HepG2 (cell line): ENCODE measurements around the gene PIGL. TPM values are rescaled to one million over a fixed set of nuclear protein-coding genes. Genes with fewer than 3 reads are reported as not detected.

ENCODE experiments used
- ARNTL ChIP-seq: sonication (generic); formaldehyde crosslinking; IDR thresholded peaks from 2 replicates; pipeline ENCODE4 v1.4.0; 2020; ENCODE audit warnings: mild to moderate bottlenecking, missing genetic modification reagents
- CBX5 ChIP-seq: sonication (generic); formaldehyde crosslinking; IDR thresholded peaks from 2 replicates; pipeline ENCODE4 v1.4.0; 2020; ENCODE audit warnings: missing genetic modification reagents, borderline replicate concordance
- ELF3 ChIP-seq: IDR thresholded peaks from 2 replicates; pipeline ENCODE4 v1.6.1; 2016; ENCODE audit warnings: missing genetic modification reagents, missing compliant biosample characterization
- KAT2B ChIP-seq: fragments of 150-350 bp; IDR thresholded peaks from 2 replicates; pipeline ENCODE4 v1.6.1; 2014; ENCODE audit warnings: low read depth, low read length, borderline replicate concordance
- KLF12 ChIP-seq: sonication (generic); formaldehyde crosslinking; IDR thresholded peaks from 2 replicates; pipeline ENCODE4 v1.4.0; 2020; ENCODE audit warnings: missing genetic modification reagents, borderline replicate concordance
- POLR2A ChIP-seq, 2 experiments: IDR thresholded peaks; 2 replicates each; pipeline ENCODE4 v1.6.1; 2011; ENCODE audit warnings: low read depth in 2 of 2, low read length in 2 of 2, mild to moderate bottlenecking in 1 of 2, moderate library complexity in 1 of 2; ENCODE audit not compliant: insufficient read depth in 1 of 2
- PRMT3 ChIP-seq: sonication (generic); formaldehyde crosslinking; IDR thresholded peaks from 2 replicates; pipeline ENCODE4 v1.8.1; 2022; ENCODE audit warnings: low read depth, mild to moderate bottlenecking, moderate library complexity, missing genetic modification reagents, borderline replicate concordance
- SMAD9 ChIP-seq: sonication (generic); formaldehyde crosslinking; IDR thresholded peaks from 2 replicates; pipeline ENCODE4 v1.5.1; 2020; ENCODE audit warnings: mild to moderate bottlenecking, missing genetic modification reagents
- SRSF1 ChIP-seq: fragments of 200-400 bp; formaldehyde crosslinking; optimal IDR thresholded peaks from 2 replicates; pipeline ENCODE3; 2017; ENCODE audit warnings: mild to moderate bottlenecking, low read depth, low read length, moderate library complexity
- TMF1 ChIP-seq: sonication (generic); formaldehyde crosslinking; IDR thresholded peaks from 2 replicates; pipeline ENCODE4 v1.8.1; 2022; ENCODE audit warnings: low read depth, missing genetic modification reagents
- ZBTB7A ChIP-seq: sonication (generic); formaldehyde crosslinking; IDR thresholded peaks from 2 replicates; pipeline ENCODE4 v1.8.0; 2022; ENCODE audit warnings: mild to moderate bottlenecking, missing genetic modification reagents
- ZNF121 ChIP-seq: sonication (generic); formaldehyde crosslinking; IDR thresholded peaks from 2 replicates; pipeline ENCODE4 v1.5.0; 2020; ENCODE audit warnings: mild to moderate bottlenecking, missing genetic modification reagents
- ZNF556 ChIP-seq: sonication (generic); formaldehyde crosslinking; IDR thresholded peaks from 2 replicates; pipeline ENCODE4 v1.4.0; 2020; ENCODE audit warnings: mild to moderate bottlenecking, missing genetic modification reagents, borderline replicate concordance
- ZNF777 ChIP-seq: sonication (generic); formaldehyde crosslinking; IDR thresholded peaks from 2 replicates; pipeline ENCODE4 v1.4.0; 2020; ENCODE audit warnings: missing genetic modification reagents
- ZNF790 ChIP-seq: sonication (generic); formaldehyde crosslinking; IDR thresholded peaks from 2 replicates; pipeline ENCODE4 v1.8.0; 2022; ENCODE audit warnings: missing genetic modification reagents, mild to moderate bottlenecking, borderline replicate concordance
- ZSCAN20 ChIP-seq: sonication (generic); formaldehyde crosslinking; IDR thresholded peaks from 2 replicates; pipeline ENCODE4 v1.4.0; 2020; ENCODE audit warnings: missing genetic modification reagents, mild to moderate bottlenecking, borderline replicate concordance
- polyA plus RNA-seq, 8 experiments: library from polyadenylated mRNA; depleted of rRNA in 3 of 8; stranded (reverse) in 7 of 8; unstranded in 1 of 8; fragments of >200 nt; fragmentation: Illumina TruSeq in 4 of 8; extraction: Trizol in 4 of 8; gene quantifications; 2 replicates each; pipeline versions ENCODE4 v1.2.1 to v1.2.3, GENCODE V29; 2011 to 2016; ENCODE audit warnings: low read depth in 4 of 8, missing spikeins in 1 of 8, mixed read lengths in 1 of 8; ENCODE audit not compliant: insufficient read depth in 1 of 8
- total RNA-seq, 5 experiments: library from RNA; depleted of rRNA; stranded (reverse); fragments of >200 nt; fragmentation: Illumina TruSeq; extraction: Trizol; gene quantifications; 2 replicates each; pipeline ENCODE4 v1.2.3, GENCODE V29; 2016; ENCODE audit warnings: low read depth in 1 of 5
- TF ChIP-seq, protein P1 (sequence below): sonication (generic); formaldehyde crosslinking; IDR thresholded peaks from 2 replicates; pipeline ENCODE4 v1.4.0; 2020; ENCODE audit warnings: missing genetic modification reagents, mild to moderate bottlenecking, borderline replicate concordance
- TF ChIP-seq, protein P2 (sequence below): sonication (generic); formaldehyde crosslinking; IDR thresholded peaks from 2 replicates; pipeline ENCODE4 v1.4.0; 2020; ENCODE audit warnings: missing genetic modification reagents, borderline replicate concordance

PIGL gene
- total and polyA plus RNA-seq, 2 of the 13 experiments (the other 11 are each of a cell fraction or from before 2014, with no cell fraction given): 28.5 to 63.8 TPM

DNA sequence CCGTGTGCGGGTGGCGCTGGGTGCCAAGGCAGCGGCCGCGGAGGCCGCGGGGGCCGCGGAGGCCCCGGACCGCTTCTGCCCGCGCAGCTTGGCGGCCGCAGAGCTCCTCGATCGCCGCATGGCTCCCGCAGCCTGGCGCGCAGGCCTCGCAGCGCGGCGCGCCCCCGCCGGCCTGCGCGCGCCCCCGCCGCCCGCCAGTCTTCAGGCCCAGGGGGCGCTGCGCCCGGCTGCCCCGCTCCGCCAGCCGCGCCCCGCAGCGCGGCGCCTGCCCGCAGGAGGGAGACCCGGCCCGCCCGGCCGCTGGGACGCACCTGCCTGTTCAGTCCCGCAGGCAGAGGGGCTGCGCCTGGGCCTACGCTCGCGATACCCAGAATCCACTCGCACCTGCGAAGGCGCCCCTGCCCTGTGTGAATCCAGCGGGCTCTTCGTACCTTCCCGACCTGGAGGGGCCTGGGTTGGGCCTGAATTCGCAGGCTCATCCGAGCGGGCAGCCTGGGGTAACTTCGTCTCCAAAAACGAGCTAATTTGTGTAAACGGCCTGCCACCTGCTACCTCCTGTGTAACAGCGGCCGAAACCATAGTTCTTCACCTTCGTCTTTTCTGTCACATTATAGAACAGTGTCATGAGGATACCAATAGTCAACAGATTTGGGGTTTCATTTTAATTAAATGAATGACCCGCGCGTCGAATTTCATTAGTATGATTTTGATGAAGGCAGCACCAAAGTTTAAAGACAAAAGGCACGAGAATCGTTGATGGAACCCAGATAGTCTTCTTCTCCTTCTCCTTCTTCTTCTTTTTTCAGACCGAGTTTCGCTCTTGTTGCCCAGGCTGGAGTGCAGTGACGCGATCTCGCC is 136.5 kb downstream of the PIGL start, which contains the start of gene CENPV (continued):
- TF ChIP-seq ZBTB7A (CRISPR knock-in tag) (0 out of 2 replicates have a peak, but pooled peaks have one; percentile 41), PRMT3 (CRISPR knock-in tag) (no peak), SMAD9 (CRISPR knock-in tag) (no peak), SRSF1 (no peak), ARNTL (CRISPR knock-in tag) (peak; percentile 17; the same call in 1 of the 2 replicates), ZNF777 (peak; percentile 4), ZNF790 (peak; percentile 40; the same call in 1 of the 2 replicates), CBX5 (CRISPR knock-in tag) (peak; percentile 35; the same call in 1 of the 2 replicates), ZSCAN20 (CRISPR knock-in tag) (no peak; the same call in 1 of the 2 replicates), KAT2B (no peak), ELF3 (peak; percentile 16; the same call in 1 of the 2 replicates), KLF12 (peak; percentile 65; the same call in 1 of the 2 replicates), ZNF121 (CRISPR knock-in tag) (0 out of 2 replicates have a peak, but pooled peaks have one; percentile 54), TMF1 (CRISPR knock-in tag) (peak; percentile 76; the same call in 1 of the 2 replicates), POLR2A (IDR thresholded peaks at IDR 0.05; ENCODE audit: insufficient read depth in 1 of 2, low read depth in 2 of 2, low read length in 2 of 2) (peak; percentile 53 to 76; a peak in 3 of 4 replicates), ZNF556 (CRISPR knock-in tag) (no peak)
- TF ChIP-seq, protein P1, sequence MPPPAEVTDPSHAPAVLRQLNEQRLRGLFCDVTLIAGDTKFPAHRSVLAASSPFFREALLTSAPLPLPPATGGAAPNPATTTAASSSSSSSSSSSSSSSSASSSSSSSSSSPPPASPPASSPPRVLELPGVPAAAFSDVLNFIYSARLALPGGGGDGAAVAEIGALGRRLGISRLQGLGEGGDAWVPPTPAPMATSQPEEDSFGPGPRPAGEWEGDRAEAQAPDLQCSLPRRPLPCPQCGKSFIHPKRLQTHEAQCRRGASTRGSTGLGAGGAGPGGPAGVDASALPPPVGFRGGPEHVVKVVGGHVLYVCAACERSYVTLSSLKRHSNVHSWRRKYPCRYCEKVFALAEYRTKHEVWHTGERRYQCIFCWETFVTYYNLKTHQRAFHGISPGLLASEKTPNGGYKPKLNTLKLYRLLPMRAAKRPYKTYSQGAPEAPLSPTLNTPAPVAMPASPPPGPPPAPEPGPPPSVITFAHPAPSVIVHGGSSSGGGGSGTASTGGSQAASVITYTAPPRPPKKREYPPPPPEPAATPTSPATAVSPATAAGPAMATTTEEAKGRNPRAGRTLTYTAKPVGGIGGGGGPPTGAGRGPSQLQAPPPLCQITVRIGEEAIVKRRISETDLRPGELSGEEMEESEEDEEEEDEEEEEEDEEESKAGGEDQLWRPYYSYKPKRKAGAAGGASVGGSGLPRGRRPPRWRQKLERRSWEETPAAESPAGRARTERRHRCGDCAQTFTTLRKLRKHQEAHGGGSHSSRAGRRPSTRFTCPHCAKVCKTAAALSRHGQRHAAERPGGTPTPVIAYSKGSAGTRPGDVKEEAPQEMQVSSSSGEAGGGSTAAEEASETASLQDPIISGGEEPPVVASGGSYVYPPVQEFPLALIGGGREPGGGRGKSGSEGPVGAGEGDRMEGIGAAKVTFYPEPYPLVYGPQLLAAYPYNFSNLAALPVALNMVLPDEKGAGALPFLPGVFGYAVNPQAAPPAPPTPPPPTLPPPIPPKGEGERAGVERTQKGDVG (CRISPR knock-in tag): peak; percentile 60; the same call in 1 of the 2 replicates
- TF ChIP-seq, protein P2, sequence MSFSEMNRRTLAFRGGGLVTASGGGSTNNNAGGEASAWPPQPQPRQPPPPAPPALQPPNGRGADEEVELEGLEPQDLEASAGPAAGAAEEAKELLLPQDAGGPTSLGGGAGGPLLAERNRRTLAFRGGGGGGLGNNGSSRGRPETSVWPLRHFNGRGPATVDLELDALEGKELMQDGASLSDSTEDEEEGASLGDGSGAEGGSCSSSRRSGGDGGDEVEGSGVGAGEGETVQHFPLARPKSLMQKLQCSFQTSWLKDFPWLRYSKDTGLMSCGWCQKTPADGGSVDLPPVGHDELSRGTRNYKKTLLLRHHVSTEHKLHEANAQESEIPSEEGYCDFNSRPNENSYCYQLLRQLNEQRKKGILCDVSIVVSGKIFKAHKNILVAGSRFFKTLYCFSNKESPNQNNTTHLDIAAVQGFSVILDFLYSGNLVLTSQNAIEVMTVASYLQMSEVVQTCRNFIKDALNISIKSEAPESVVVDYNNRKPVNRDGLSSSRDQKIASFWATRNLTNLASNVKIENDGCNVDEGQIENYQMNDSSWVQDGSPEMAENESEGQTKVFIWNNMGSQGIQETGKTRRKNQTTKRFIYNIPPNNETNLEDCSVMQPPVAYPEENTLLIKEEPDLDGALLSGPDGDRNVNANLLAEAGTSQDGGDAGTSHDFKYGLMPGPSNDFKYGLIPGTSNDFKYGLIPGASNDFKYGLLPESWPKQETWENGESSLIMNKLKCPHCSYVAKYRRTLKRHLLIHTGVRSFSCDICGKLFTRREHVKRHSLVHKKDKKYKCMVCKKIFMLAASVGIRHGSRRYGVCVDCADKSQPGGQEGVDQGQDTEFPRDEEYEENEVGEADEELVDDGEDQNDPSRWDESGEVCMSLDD (CRISPR knock-in tag): peak; percentile 75; the same call in 1 of the 2 replicates
- TF ChIP-seq, all 625 proteins: peak for 120
